CD14-positive monocyte (primary cell): ENCODE measurements around the gene CSAG2. TPM values are rescaled to one million over a fixed set of nuclear protein-coding genes. Genes with fewer than 3 reads are reported as not detected.
"Not testable (repeated sequence)": the region's sequence is repeated elsewhere in the genome, so short reads cannot be mapped to it uniquely, and the experiment has no call there.

Source experiments
- DNase-seq, 3 donors: peaks; one replicate each; pipeline ENCODE4 v3.0.0-alpha.2; 2011 to 2022
- H2AFZ ChIP-seq: 2 replicates; pipeline ENCODE4 v1.6.0; 2012; ENCODE audit warnings: mild to moderate bottlenecking, low read depth, low read length, inconsistent platforms; ENCODE audit not compliant: insufficient read depth, poor library complexity, severe bottlenecking
- H3K27ac ChIP-seq, 2 donors: 1 replicate in 1 of 2; 2 replicates in 1 of 2; pipeline ENCODE4 v1.5.1; 2012 to 2013; ENCODE audit warnings: low read length in 2 of 2, control low read depth in 1 of 2, inconsistent platforms in 1 of 2, low read depth in 1 of 2, mild to moderate bottlenecking in 1 of 2
- H3K27me3 ChIP-seq, 2 donors: one replicate each; pipeline versions ENCODE4 v1.6.0 to v1.6.1; 2011 to 2013; ENCODE audit warnings: low read length in 2 of 2; ENCODE audit not compliant: control insufficient read depth in 2 of 2, insufficient read depth in 2 of 2
- H3K36me3 ChIP-seq, 2 donors: replicated peaks in 1 of 2; 1 replicate in 1 of 2; 2 replicates in 1 of 2; pipeline versions ENCODE4 v1.5.1 to v1.6.1; 2012 to 2013; ENCODE audit warnings: low read length in 2 of 2, control low read depth in 1 of 2, inconsistent platforms in 1 of 2, mild to moderate bottlenecking in 1 of 2; ENCODE audit not compliant: insufficient read depth in 2 of 2, control insufficient read depth in 1 of 2
- H3K4me1 ChIP-seq, 2 donors: 1 replicate in 1 of 2; 2 replicates in 1 of 2; pipeline versions ENCODE4 v1.5.1 to v1.6.1; 2012 to 2013; ENCODE audit warnings: low read length in 2 of 2, control low read depth in 1 of 2, inconsistent platforms in 1 of 2, mild to moderate bottlenecking in 1 of 2, moderate library complexity in 1 of 2; ENCODE audit not compliant: insufficient read depth in 2 of 2, control insufficient read depth in 1 of 2
- H3K4me2 ChIP-seq: replicated peaks from 2 replicates; pipeline ENCODE3; 2012; ENCODE audit warnings: low read length, moderate library complexity, mild to moderate bottlenecking; ENCODE audit not compliant: poor library complexity, severe bottlenecking; ENCODE audit errors: extremely low read depth
- H3K4me3 ChIP-seq, 3 experiments: fragments of 200-600 bp in 1 of 3; sonication (generic) in 1 of 3; replicated peaks in 1 of 3; 1 replicate in 2 of 3; 2 replicates in 1 of 3; pipeline ENCODE4 v1.5.1; 2011 to 2013; ENCODE audit warnings: low read length in 3 of 3, mild to moderate bottlenecking in 3 of 3, control low read depth in 2 of 3, low read depth in 2 of 3, inconsistent platforms in 1 of 3, moderate library complexity in 1 of 3
- H3K79me2 ChIP-seq: 2 replicates; pipeline ENCODE4 v1.6.0; 2012; ENCODE audit warnings: mild to moderate bottlenecking, control low read depth, inconsistent platforms, low read length, moderate library complexity; ENCODE audit not compliant: insufficient read depth
- H3K9ac ChIP-seq: 2 replicates; pipeline ENCODE4 v1.6.0; 2017; ENCODE audit warnings: low read length, mild to moderate bottlenecking; ENCODE audit not compliant: insufficient read depth, poor library complexity, severe bottlenecking
- H3K9me3 ChIP-seq, 2 donors: replicated peaks in 1 of 2; 1 replicate in 1 of 2; 2 replicates in 1 of 2; pipeline versions ENCODE4 v1.5.1 to v1.6.1; 2012 to 2013; ENCODE audit warnings: low read length in 2 of 2, control low read depth in 1 of 2; ENCODE audit not compliant: control insufficient read depth in 1 of 2, insufficient read depth in 1 of 2
- H4K20me1 ChIP-seq: 2 replicates; pipeline ENCODE4 v1.6.0; 2012; ENCODE audit warnings: mild to moderate bottlenecking, low read length, control low read depth, moderate library complexity; ENCODE audit not compliant: insufficient read depth
- H3K27ac Mint-ChIP-seq, 7 donors: one replicate each; pipeline ENCODE4 v1.8.0; 2020; ENCODE audit warnings: mild to moderate bottlenecking in 7 of 7, mixed read lengths in 7 of 7, moderate library complexity in 6 of 7, inconsistent platforms in 2 of 7
- H3K27me3 Mint-ChIP-seq, 3 donors: one replicate each; pipeline ENCODE4 v1.8.0; 2021 to 2022; ENCODE audit warnings: low read depth in 3 of 3, mild to moderate bottlenecking in 3 of 3, mixed read lengths in 3 of 3, moderate library complexity in 3 of 3, inconsistent platforms in 1 of 3
- H3K36me3 Mint-ChIP-seq, 2 donors: one replicate each; pipeline ENCODE4 v1.8.0; 2020; ENCODE audit warnings: mixed read lengths in 2 of 2, inconsistent platforms in 1 of 2, mild to moderate bottlenecking in 1 of 2
- H3K4me1 Mint-ChIP-seq: one replicate; pipeline ENCODE4 v1.8.0; 2020; ENCODE audit warnings: mild to moderate bottlenecking, mixed read lengths
- H3K4me3 Mint-ChIP-seq, 2 donors: one replicate each; pipeline ENCODE4 v1.8.0; 2020; ENCODE audit warnings: mild to moderate bottlenecking in 2 of 2, mixed read lengths in 2 of 2, moderate library complexity in 1 of 2
- H3K9me3 Mint-ChIP-seq, 7 donors: one replicate each; pipeline ENCODE4 v1.8.0; 2020 to 2022; ENCODE audit warnings: mixed read lengths in 7 of 7, mild to moderate bottlenecking in 6 of 7, moderate library complexity in 6 of 7, inconsistent platforms in 2 of 7
- WGBS: methylation state at CpG from one replicate; pipeline ENCODE4 v1.1.5; 2013; ENCODE audit warnings: missing lambda C conversion rate; ENCODE audit not compliant: insufficient coverage; 5-methylcytosine and 5-hydroxymethylcytosine counted together
- intact Hi-C, 2 donors: fragments of 100-400 bp; cut with micrococcal nuclease; formaldehyde crosslinking; loops; one replicate each; pipeline versions ENCODE4 v1.15.0 to v1.15.1; 2023
- polyA plus RNA-seq, 3 donors: library from polyadenylated mRNA; depleted of rRNA in 1 of 3; unstranded in 2 of 3; stranded (reverse) in 1 of 3; fragments of 300-500 nt in 2 of 3; fragments of >200 nt in 1 of 3; fragmentation: Illumina TruSeq in 2 of 3; gene quantifications; 1 replicate in 2 of 3; 2 replicates in 1 of 3; pipeline ENCODE4 v1.2.3, GENCODE V29; 2012 to 2021
- TF ChIP-seq, protein P1 (sequence below): fragments of 200-600 bp; IDR thresholded peaks from one replicate; pipeline ENCODE4 v1.8.0; 2022; ENCODE audit warnings: antibody characterized with exemption, mild to moderate bottlenecking

CSAG2 gene
- polyA plus RNA-seq, 3 donors = not detected

DNA sequence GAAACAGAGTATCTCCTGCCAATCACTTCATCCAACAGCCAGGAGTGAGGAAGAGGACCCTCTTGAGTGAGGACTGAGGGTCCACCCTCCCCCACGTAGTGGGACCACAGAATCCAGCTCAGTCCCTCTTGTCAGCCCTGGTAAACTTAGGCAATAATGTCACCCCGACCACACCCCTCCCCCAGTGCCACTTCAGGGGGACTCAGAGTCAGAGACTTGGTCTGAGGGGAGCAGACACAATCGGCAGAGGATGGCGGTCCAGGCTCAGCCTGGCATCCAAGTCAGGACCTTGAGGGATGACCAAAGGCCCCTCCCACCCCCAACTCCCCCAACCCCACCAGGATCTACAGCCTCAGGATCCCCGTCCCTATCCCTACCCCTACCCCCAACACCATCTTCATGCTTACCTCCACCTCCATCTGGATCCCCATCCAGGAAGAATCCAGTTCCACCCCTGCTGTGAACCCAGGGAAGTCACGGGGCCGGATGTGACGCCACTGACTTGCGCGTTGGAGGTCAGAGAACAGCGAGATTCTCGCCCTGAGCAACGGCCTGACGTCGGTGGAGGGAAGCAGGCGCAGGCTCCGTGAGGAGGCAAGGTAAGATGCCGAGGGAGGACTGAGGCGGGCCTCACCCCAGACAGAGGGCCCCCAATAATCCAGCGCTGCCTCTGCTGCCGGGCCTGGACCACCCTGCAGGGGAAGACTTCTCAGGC, 24.3 kb upstream of the CSAG2 start, which contains the start of the genes CSAG1 and MAGEA12:
Gene CSAG1 (minus strand): TSS at position 461 of the 715 bp plus-strand sequence. CDS start 1,261 bp downstream, outside the sequence.
Gene MAGEA12 (plus strand): TSS at position 497 of the 715 bp plus-strand sequence. CDS start 2,405 bp downstream, outside the sequence.
- Histone ChIP-seq H3K4me2 (no peak within 1 kb of the TSS), H3K27ac (no peak within 1 kb of the TSS), H2AFZ (no peak within 1 kb of the TSS), H3K4me1 (no peaks in the 10 kb centered on the region), H4K20me1 (no peaks in the 10 kb centered on the region), H3K4me3 (no peak within 1 kb of the TSS), H3K9ac (no peak within 1 kb of the TSS), H3K79me2 (no peaks in the 10 kb centered on the region), H3K36me3 (no peaks in the 10 kb centered on the region), H3K9me3 (no peaks in the 10 kb centered on the region), H3K27me3 (no peaks in the 10 kb centered on the region)
- intact Hi-C loops = no loop called here
- H3K27ac Mint-ChIP-seq = peak within 1 kb of the TSS in 1 of 7 donors; percentile 20
- peaks cover 0 to 4% (median 2%) of the 10 kb centered on the region in 3 donors for H3K27me3 Mint-ChIP-seq
- no peak within 1 kb of the TSS for H3K4me3 Mint-ChIP-seq
- TF ChIP-seq, protein P1, sequence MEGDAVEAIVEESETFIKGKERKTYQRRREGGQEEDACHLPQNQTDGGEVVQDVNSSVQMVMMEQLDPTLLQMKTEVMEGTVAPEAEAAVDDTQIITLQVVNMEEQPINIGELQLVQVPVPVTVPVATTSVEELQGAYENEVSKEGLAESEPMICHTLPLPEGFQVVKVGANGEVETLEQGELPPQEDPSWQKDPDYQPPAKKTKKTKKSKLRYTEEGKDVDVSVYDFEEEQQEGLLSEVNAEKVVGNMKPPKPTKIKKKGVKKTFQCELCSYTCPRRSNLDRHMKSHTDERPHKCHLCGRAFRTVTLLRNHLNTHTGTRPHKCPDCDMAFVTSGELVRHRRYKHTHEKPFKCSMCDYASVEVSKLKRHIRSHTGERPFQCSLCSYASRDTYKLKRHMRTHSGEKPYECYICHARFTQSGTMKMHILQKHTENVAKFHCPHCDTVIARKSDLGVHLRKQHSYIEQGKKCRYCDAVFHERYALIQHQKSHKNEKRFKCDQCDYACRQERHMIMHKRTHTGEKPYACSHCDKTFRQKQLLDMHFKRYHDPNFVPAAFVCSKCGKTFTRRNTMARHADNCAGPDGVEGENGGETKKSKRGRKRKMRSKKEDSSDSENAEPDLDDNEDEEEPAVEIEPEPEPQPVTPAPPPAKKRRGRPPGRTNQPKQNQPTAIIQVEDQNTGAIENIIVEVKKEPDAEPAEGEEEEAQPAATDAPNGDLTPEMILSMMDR = no peak
- no CpG with 5 or more reads among the region's 21 CpGs for WGBS
- no peak for DNase-seq
- peaks cover 0 to 15% (median 6%) of the 10 kb centered on the region in 7 donors for H3K9me3 Mint-ChIP-seq
- no peaks in the 10 kb centered on the region for H3K4me1 Mint-ChIP-seq
- no peaks in the 10 kb centered on the region for H3K36me3 Mint-ChIP-seq

DNA sequence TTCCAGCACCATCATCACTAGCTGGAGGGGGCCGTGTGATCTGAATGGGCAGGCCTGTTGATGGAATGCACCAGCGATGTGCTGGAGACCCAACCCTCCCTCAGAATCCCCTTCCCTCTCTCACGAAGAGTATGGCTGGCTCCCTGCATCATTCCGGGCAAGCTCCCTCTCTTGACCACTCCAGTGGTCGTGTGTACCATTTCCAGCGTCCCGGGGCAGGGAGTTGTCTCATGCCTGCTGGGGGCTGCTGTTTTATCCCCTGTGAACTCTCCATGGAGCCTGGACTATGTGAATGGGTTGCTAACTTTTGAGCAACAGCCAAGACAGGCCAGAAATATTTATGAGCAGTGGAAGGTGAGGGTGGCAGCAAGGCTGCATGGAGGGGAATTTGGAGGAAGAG, 16.3 kb upstream of the CSAG2 start:
- H4K20me1 ChIP-seq = no peaks in the 10 kb centered on the region
- no peak overlapping the region for H2AFZ ChIP-seq
- H3K9ac ChIP-seq = no peak overlapping the region
- no peaks in the 10 kb centered on the region for H3K9me3 ChIP-seq
- no peaks in the 10 kb centered on the region for H3K4me1 Mint-ChIP-seq
- no peaks in the 10 kb centered on the region for H3K36me3 ChIP-seq
- no peak overlapping the region for H3K4me3 ChIP-seq
- H3K4me2 ChIP-seq = no peak overlapping the region
- H3K27ac ChIP-seq = no peak overlapping the region
- WGBS = no CpG with 5 or more reads among the region's 7 CpGs
- no peak overlapping the region for H3K27ac Mint-ChIP-seq
- H3K27me3 ChIP-seq = no peaks in the 10 kb centered on the region
- H3K4me1 ChIP-seq = no peaks in the 10 kb centered on the region
- H3K9me3 Mint-ChIP-seq = peaks cover 0 to 18% (median 2%) of the 10 kb centered on the region in 7 donors
- no peaks in the 10 kb centered on the region for H3K36me3 Mint-ChIP-seq
- intact Hi-C loops = no loop called here
- H3K4me3 Mint-ChIP-seq = no peak overlapping the region
- peaks cover 0 to 5% (median 0%) of the 10 kb centered on the region in 3 donors for H3K27me3 Mint-ChIP-seq
- TF ChIP-seq, protein P1 = no peak
- DNase-seq = no peak
- H3K79me2 ChIP-seq = no peaks in the 10 kb centered on the region

- no CpG with 5 or more reads among the region's 35 CpGs for WGBS
- DNase-seq, H3K4me3 Mint-ChIP-seq, H3K36me3 Mint-ChIP-seq, H3K9me3 Mint-ChIP-seq, H3K9me3 ChIP-seq, H3K27ac Mint-ChIP-seq, H3K4me2 ChIP-seq, H3K4me1 Mint-ChIP-seq, H3K27me3 ChIP-seq, H2AFZ ChIP-seq, H4K20me1 ChIP-seq, H3K9ac ChIP-seq, H3K27ac ChIP-seq, H3K4me3 ChIP-seq, H3K36me3 ChIP-seq, H3K4me1 ChIP-seq, intact Hi-C loops, H3K27me3 Mint-ChIP-seq, H3K79me2 ChIP-seq: not testable (repeated sequence)
These were observed 5.0 kb upstream of the CSAG2 start, which contains the start of gene MAGEA2B for GRCh38 chrX:152713815-152714787. Gene MAGEA2B, plus strand, starts transcription at chrX:152714628. Its CDS starts 2,479 bp downstream, at chrX:152717107.
